Neutrophil (primary cell): ENCODE data around the gene C19orf44.
"Not testable (repeated sequence)": the region's sequence is repeated elsewhere in the genome, so short reads cannot be mapped to it uniquely, and the experiment has no call there.

Experiments
- H3K27ac ChIP-seq: fragments of 200-600 bp; sonication (generic); 2 replicates; pipeline ENCODE4 v1.5.1; 2016; ENCODE audit warnings: mild to moderate bottlenecking, moderate library complexity
- H3K27me3 ChIP-seq: fragments of 200-600 bp; sonication (generic); 2 replicates; pipeline ENCODE4 v1.6.0; 2016; ENCODE audit warnings: mild to moderate bottlenecking
- H3K36me3 ChIP-seq: fragments of 200-600 bp; sonication (generic); 2 replicates; pipeline ENCODE4 v1.5.1; 2017
- H3K4me1 ChIP-seq, 2 experiments: fragments of 200-600 bp in 1 of 2; sonication (generic) in 1 of 2; 1 replicate in 1 of 2; 2 replicates in 1 of 2; pipeline versions ENCODE4 v1.5.1 to v1.6.1; 2013 to 2016; ENCODE audit warnings: low read depth in 1 of 2, low read length in 1 of 2, mild to moderate bottlenecking in 1 of 2, moderate library complexity in 1 of 2; ENCODE audit not compliant: control insufficient read depth in 1 of 2, insufficient read depth in 1 of 2
- H3K4me3 ChIP-seq, 2 experiments: fragments of 200-600 bp in 1 of 2; sonication (generic) in 1 of 2; 1 replicate in 1 of 2; 2 replicates in 1 of 2; pipeline ENCODE4 v1.5.1; 2013 to 2016; ENCODE audit warnings: low read depth in 1 of 2, low read length in 1 of 2, mild to moderate bottlenecking in 1 of 2, moderate library complexity in 1 of 2
- H3K9me3 ChIP-seq: fragments of 200-600 bp; sonication (generic); 2 replicates; pipeline ENCODE4 v1.5.1; 2016
- CTCF ChIP-seq: fragments of 200-600 bp; sonication (generic); IDR thresholded peaks from 2 replicates; pipeline ENCODE4 v1.5.1; 2016; ENCODE audit warnings: antibody characterized with exemption

C19orf44 gene

GRCh38 chr19:16544473-16545231 is 48.5 kb downstream of the C19orf44 start:
- H3K27ac ChIP-seq = no peak overlapping the region
- peaks cover 38 to 39% of the 10 kb centered on the region in 2 experiments for H3K4me1 ChIP-seq
- no peak overlapping the region for H3K4me3 ChIP-seq
- H3K27me3 ChIP-seq = no peaks in the 10 kb centered on the region
- TF ChIP-seq CTCF = no peak
- H3K36me3 ChIP-seq = peaks cover 2% of the 10 kb centered on the region
- no peaks in the 10 kb centered on the region for H3K9me3 ChIP-seq

GRCh38 chr19:16548956-16549355 is 52.8 kb downstream of the C19orf44 start:
- Histone ChIP-seq H3K4me3 (no peak overlapping the region), H3K36me3 (peaks cover 31% of the 10 kb centered on the region), H3K4me1 (peaks cover 12 to 16% of the 10 kb centered on the region in 2 experiments), H3K27me3 (no peaks in the 10 kb centered on the region), H3K9me3 (no peaks in the 10 kb centered on the region), H3K27ac (no peak overlapping the region)
- TF ChIP-seq CTCF = no peak

GRCh38 chr19:16551902-16552301 is 55.7 kb downstream of the C19orf44 start:
- H3K9me3 ChIP-seq = not testable (repeated sequence)
- Histone ChIP-seq H3K36me3 (peaks cover 51% of the 10 kb centered on the region), H3K4me1 (peaks cover 12 to 14% of the 10 kb centered on the region in 2 experiments)

GRCh38 chr19:16554776-16555175 is 58.6 kb downstream of the C19orf44 start:
- peaks cover 67% of the 10 kb centered on the region for H3K36me3 ChIP-seq
- no peak for TF ChIP-seq CTCF
- H3K9me3 ChIP-seq = no peaks in the 10 kb centered on the region
- no peaks in the 10 kb centered on the region for H3K4me1 ChIP-seq
- no peaks in the 10 kb centered on the region for H3K27me3 ChIP-seq
- H3K4me3 ChIP-seq = no peak overlapping the region
- no peak overlapping the region for H3K27ac ChIP-seq

More at GRCh38 chr19:16551902-16552301, 55.7 kb downstream of the C19orf44 start:
- H3K27ac ChIP-seq, H3K27me3 ChIP-seq, H3K4me3 ChIP-seq: not testable (repeated sequence)

GRCh38 chr19:16559780-16560276 is 63.6 kb downstream of the C19orf44 start:
- Histone ChIP-seq H3K4me3 (no peak overlapping the region), H3K4me1 (no peaks in the 10 kb centered on the region), H3K9me3 (no peaks in the 10 kb centered on the region), H3K36me3 (peaks cover 73% of the 10 kb centered on the region), H3K27me3 (no peaks in the 10 kb centered on the region), H3K27ac (no peak overlapping the region)
- no peak for TF ChIP-seq CTCF

GRCh38 chr19:16561382-16561781 is 65.2 kb downstream of the C19orf44 start:
- no peak overlapping the region for H3K4me3 ChIP-seq
- no peak overlapping the region for H3K27ac ChIP-seq
- TF ChIP-seq CTCF = no peak
- H3K36me3 ChIP-seq = peaks cover 69% of the 10 kb centered on the region
- no peaks in the 10 kb centered on the region for H3K27me3 ChIP-seq
- peaks cover 7% of the 10 kb centered on the region in 2 experiments for H3K4me1 ChIP-seq
- no peaks in the 10 kb centered on the region for H3K9me3 ChIP-seq
